Suppressor macrophage treated with lipopolysaccharide for 4 hours (primary cell): ENCODE data around the gene CFAP97D2.
A peak's percentile ranks its signal among the peaks of the same experiment; 100 is the strongest.
"Not testable (repeated sequence)": the region's sequence is repeated elsewhere in the genome, so short reads cannot be mapped to it uniquely, and the experiment has no call there.

ENCODE experiments used
- DNase-seq: peaks from one replicate; pipeline ENCODE4 v3.0.0-alpha.2; 2020

Gene CFAP97D2

DNA sequence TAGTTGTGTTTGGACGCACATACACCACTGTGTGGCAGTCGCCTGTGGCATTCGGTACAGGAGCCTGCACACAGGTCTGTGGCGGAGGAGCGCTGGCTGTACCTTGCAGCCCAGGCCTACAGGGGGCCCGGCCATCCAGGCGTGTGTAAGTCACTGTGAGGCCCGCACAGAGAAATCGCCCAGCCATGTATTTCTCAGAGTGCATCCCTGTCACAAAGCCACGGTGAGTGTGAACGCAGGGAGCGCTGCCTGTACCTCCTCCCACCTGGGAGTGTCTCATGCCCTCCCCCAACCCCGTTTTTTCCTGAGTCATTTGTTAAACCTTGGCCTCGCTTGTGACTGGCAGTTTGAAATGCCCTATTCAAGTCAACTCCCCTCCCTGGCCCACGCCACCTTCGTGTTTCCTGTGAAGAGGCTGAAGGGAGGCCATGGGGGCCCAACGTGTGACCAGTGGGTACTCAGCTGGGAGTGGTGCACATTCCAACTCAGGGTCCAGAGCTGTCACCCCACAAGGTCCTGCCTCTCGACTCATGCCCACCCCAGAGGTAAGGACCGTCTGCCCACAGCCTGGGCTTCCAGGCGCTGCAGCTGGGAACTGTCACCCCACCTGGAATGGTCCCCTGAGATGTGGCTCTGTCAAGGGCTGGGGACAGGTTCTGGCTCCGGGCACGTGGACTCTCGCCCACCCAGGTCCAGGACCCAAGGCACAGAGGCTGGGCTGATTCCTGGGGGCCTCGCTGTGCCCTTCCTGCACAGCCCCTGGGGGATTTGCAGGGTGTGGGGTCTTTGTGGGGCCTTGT, 35.1 kb upstream of the CFAP97D2 start:
- DNase-seq: no peak

DNA sequence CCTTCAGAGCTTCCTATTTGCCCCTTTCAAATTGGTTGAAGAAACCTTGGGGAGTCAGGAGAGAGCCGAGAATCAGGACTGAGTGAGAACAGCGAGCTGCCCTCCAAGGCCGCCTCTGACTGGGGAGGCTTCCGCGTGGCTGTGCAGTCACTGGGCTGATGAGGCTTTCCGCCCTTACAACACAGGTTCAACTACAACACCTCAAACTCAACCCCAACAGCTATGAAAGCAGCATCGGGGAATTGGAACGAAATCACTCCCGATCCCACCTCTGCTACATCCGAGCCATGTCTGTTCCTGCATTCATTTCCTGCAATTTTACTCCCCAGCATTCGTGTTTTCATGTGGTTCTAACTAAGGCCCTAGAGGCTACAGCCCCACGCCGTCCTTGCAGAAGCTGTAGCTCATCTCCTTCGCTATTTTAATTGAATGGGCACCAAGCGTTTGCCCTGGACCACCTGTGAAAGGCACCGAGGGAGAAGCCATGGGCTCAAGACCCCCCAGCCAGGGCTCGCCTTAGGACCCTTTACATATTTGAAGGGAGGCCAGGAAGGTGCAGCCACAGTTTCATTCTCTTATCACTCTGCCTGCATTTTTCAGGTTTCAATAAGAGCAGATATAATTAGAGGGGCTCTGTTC, 34.3 kb upstream of the CFAP97D2 start:
- no peak for DNase-seq

DNA sequence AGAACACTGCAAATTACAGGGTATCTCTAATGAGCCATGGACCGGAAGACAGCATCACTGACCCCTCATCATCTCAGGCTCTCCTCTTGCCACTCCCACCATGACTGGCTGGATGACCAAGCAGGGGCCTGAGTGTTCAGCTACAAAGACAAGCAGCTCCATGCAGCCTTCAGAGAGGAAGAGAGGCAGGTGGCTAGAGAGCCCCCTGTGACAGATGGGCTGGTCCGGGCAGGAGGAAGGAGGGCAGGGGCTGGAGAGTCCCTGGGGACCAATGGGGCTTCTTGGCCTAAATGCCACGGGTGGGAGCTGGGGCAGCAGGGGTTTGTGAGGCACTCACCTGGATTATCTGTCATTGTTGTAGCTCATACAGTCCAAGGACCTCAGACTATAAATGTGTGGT, 33.8 kb upstream of the CFAP97D2 start:
- DNase-seq: no peak

DNA sequence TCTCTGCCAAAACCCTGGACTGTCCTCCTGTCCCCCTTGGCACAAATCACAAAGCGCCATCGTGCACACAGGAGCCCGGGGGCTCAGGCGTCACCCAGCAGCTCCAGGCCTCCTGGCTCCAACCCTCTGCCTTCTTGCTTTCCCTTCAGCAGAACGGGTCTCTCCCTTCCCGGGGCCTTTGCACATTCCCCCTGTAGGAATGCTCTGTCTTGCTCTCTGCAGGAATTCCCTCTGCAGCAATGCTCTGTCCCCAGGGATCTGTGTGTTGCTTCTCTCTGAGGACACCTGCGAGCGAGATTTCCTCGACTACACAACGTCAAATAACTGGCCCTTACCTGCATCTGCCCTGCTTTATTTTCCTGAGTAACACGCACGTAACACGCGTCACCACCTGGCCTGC, 33.3 kb upstream of the CFAP97D2 start:
- no peak for DNase-seq

DNA sequence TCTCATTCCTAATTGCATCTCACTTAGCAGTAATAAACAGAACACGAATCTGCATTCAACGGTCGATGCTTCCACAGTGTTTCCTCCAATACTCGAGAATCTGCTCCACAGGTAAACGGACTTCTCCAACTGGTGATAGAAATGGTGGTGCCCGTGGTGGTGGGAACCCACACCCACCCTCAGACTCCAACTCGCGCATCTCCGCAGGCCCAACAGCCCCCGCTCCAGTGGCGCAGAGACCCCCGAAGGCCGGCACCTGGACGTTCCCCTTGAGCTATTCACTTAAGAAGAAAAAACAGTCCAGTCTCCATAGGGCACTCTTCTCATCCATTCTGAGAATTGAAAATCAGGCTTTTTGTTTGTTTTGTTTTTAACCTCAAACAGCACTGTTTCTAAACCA, 32.9 kb upstream of the CFAP97D2 start:
- no peak for DNase-seq

DNA sequence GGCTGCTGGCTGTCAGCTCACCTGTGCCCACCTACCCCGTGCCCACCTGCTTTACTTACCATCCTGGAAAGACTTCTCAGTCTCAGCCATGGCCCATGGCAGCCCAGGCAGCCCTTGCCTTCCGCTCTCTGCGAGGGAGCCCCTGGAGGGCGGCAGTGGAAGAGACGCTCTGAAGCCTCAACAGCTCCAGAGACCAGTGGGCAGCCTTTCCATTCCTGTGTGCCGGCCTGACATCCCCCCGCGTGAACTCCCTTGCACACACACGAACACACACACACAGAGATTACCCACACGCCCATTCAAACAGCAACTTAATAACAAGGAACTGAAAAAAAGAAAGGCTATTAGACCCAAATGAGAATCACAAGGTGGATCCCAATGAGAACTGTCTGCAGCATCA, 32.4 kb upstream of the CFAP97D2 start:
- no peak for DNase-seq

DNA sequence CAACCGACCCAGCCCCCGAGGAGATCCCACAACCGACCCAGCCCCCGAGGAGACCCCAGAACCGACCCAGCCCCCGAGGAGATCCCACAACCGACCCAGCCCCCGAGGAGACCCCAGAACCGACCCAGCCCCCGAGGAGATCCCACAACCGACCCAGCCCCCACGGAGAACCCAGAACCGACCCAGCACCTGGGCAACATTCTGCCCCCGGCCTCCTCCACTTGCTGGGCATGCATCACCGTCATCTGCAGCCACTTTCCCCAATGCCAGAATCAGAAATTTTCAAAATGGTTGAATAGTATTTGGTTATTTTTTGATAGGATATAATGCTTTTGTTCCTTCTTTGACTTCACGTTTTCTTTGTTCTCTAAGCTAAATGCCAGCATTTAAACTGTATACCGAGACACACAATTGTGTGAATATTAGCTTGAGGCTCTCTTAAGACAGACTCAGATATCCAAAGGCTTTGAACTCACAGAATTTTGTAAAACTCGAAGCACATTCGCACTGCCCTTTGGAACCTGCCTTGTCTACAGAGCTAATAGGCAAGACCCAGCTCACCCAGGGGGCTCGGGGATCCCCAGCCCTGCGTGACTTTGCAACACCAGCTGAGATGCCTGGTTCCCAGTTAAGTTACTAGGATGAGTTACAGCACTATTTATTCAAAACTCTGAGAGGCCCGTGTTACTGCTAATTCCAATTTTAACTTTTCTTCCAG, 31.1 kb upstream of the CFAP97D2 start:
- no peak for DNase-seq

DNA sequence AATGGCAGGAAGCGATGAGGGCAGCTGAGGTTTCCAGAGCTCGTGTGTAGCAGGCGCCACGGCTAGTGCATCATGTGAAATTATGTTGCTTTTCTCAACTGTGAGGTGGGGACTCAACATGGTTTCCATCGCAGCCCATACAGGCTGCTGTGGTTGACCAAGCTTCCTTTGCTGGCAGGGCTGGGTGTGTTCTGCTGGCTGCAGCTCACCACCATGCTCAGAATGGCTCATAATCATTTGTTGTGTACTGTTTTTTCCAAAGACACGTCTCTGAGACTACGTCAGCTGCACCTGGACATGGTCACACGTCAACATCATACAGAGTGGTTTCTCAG, 30.6 kb upstream of the CFAP97D2 start:
- DNase-seq: no peak

DNA sequence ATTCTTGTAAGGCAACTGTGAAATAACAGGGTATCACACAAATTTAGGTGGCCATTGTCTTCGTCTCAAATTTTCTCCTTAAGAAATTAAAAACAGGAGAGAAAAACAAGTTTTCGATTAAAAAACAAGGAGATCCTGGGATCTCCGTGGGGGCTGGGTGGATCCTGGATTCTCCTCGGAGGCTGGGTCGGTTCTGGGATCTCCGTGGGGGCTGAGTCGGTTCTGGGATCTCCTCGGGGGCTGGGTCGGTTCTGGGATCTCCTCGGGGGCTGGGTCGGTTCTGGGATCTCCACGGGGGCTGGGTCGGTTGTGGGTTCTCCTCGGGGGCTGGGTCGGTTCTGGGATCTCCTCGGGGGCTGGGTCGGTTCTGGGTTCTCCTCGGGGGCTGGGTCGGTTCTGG, 30.2 kb upstream of the CFAP97D2 start:
- DNase-seq: not testable (repeated sequence)

DNA sequence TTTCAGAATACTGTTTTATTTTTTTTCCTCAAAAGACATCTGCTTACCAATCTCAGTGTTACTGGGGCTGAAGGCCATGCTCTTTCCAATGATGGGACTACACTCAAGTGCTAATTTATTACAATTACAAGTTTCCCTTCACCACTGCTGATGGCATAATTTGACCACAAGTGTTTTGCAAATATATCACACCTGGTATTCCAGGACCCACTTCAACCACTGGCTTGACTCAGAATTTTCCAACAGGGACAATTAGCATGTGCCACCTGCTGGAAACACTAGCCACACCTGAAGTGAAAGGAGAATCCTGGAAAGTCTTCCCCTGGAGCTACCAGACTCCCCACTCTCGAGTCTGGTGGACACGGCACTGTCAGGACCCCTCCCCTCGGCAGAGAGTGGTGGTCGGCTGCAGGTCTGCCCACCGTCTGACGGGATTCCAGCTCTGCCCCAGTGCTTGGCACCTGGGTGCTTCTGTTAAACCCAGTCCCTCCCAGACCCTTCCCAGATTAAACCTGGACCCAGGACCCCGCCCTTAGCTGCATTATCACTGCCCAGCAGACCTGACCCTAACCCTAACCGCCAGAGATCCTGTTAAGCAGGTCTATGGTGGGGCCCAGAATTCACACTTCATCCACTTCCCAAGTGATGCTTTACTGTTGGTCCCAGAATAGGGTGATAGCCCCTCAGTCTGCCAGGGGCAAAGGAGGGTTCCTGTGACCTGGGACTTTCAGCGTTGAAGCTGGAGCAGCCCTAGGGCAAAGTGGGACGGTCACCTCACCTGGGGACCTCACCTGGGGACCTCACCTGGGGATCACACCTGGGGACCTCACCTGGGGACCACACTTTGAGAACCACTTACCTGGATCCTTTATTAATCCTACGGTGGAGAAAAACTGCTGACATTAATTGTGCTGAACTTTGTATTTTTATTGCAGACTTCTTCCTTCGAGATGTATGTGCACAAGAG, 29.0 kb upstream of the CFAP97D2 start:
- no peak for DNase-seq

DNA sequence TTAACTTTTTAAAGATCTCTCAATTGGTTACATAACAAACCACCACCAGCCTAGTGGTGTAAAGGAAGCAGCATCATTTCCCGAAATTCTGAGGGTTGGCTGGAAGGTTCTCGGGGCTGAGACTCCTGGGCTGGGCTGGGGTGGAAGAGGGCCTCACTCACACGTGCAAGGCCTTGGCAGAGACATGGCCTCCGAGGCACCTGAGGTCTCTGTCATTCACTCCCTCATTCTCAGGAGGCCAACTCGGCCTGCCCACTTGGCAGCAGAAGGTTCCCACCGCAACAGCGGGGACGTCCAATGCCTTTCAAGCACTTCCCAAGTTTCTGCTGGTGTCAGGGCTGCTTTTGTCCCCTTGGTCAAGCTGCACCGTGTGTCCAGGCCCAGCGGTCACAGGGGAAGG, 28.0 kb upstream of the CFAP97D2 start:
- DNase-seq: no peak

DNA sequence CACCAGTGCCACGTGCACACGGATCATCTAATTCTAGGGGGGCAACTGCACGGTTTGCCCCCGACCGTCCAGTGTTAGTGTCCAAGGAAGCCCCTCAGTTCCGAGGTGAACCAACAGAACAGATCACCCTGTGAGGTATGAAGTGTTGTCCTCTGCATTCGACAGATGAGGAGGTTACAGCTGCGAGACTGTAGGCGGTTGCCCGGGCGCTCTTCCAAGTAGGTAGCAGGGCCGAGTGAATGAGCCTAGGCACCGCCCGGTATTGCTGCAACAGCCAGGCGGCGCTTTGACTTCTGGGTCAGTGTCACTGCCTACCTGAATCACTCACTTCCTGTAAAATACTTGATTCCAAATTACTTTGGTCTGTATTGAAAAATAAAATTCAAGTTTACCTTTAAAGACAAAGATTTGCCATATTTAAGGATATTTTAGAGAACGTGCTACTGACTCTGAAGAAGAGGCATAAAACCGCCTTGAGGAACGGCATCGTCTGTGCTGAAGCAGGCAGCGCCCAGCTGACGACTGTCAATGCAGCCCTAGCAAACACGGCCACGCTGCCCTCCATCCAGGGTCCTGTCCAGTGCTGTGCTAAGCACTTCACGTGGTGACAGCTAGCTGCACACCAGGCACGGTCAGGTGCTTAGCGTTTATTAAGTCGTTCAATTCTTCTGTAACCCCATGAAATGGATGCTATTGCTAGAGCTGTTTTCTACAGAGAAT, 27.3 kb upstream of the CFAP97D2 start:
- peak; percentile 33 for DNase-seq

DNA sequence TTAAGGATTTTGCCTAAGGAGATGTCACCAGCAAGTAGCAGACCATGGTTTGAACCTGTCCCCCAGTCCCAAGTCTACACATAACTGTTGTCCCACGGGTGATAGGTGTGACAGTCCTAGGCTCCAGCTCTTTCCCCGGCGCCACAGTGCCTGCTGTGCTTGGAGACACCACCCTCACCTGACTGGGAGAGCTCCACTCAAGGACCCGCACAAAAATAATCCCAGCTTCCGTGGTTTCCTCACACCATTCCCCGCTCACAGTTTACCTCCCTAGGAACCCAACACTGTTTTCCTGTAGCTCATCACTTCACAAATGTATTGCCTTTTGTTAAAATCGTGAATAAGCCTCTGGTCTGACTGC, 26.8 kb upstream of the CFAP97D2 start:
- no peak for DNase-seq

DNA sequence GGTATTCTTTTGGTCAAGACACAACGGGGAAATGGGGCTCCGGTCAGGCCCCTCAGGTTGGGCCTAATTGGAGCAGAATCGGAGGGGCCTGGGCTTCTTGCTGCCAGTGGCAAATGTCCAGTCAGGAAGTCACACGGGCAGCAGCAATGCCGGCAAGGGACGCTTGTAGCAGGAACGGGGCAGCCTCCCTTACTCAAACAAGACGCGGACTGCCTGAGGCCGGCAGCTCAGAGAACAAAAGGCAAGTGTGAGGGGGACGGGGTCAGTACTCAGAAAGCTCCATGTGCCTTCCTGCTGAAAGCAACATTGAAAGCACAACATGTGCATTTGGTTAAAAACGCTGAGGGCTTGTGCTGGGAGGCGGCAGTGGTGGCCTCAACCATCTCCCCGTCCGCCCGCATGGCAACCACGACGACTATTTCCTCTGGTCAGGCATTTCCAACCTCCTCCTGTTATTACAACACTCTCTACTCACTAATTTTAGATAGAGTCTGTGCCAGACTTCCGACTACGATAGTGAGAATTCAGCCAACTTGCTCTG, 26.2 kb upstream of the CFAP97D2 start:
- DNase-seq: no peak

DNA sequence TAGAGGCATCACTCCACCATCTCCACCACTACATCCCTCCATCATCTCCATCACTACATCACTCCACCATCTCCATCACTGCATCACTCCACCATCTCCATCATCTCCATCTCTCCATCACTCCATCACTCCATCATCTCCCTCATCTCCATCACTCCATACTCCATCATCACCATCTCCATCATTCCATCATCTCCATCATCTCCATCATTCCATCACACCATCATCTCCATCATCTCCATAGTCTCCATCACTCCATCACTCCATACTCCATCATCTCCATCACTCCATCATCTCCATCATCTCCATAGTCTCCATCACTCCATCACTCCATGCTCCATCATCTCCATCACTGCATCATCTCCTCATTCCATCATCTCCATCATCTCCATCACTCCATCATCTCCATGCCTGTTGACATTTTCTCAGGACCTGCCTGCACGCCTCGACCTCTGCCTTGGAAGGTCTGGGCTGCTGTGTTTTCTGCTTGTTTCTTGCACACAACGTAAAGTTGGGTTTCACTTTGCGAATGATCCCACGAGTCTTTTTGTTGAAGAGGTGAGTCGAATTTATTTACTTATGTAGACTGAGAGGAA, 25.5 kb upstream of the CFAP97D2 start:
- no peak for DNase-seq

DNA sequence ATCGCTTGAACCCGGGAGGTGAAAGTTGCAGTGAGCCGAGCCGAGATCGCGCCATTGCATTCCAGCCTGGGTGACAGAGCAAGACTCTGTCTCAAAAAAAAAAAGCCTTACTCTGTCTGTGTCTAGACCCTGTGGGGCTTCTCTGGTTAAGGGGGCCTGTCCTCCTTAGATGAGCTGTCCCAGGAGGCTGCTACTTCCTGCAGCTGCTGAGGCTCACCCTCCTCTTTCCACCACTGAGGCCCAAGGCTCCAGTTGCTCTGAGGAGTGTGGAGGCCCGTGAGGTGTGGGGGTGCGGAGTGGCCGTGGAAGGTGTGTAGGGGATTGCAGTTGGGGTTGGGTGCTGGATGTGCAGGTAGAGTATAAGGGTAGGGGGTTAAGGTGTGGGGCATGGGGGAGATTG, 24.6 kb upstream of the CFAP97D2 start:
- DNase-seq: no peak

DNA sequence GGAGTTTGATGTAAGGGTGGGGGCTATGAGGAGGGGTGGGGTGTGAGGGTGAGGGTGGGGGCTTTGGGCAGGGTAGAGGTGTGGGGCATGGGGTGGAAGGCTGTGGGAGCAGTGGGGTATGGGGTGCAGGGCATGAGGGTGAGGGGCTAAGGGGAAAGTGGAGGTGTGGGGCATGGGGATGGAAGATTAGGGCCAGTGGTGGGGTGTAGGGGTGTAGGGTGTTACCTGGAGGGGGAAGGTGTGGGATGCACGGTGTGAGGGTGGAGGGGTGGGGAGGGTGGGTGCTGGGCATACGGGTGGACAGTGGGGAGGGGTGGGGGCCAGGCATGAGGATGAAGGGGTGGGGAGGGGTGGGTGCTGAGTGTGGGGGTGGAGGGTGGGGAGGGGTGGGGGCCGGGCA, 23.7 kb upstream of the CFAP97D2 start:
- no peak for DNase-seq

DNA sequence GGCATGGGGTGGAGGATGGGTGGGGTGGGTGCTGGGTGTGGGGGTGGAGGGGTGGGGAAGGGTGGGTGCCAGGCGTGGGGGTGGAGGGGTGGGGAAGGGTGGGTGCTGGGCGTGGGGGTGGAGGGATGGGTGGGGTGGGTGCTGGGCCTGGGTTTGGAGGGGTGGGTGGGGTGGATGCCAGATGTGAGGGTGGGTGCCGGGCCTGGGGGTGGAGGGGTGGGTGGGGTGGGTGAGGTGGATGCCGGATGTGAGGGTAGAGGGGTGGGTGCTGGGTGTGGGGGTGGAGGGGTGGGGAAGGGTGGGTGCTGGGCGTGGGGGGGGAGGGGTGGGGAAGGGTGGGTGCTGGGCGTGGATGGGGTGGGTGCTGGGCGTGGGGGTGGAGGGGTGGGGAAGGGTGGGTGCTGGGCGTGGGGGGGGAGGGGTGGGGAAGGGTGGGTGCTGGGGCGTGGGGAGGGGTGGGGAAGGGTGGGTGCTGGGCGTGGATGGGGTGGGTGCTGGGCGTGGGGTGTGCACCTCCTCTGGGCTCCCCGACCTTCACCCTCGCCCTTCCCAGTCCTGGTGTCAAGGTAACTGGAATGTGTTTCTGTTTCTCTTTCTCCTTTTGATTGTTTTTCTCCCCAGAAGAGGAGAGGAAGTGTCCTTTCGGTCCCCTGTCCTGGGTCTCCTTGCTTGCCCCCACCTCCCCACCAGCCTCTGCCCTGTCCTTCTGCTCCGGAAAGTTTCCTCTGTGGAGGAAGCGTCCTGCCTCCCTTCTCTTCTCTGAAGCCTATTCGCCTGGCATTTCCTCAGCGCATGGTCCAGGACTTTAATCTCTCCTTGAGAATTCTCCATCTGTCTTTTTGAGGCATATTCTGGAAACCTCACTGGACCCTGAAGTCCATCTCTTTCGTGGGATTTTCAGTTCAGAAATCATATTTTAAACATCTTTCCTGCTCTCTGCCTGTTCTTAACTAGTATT, 22.9 kb upstream of the CFAP97D2 start:
- DNase-seq: no peak

DNA sequence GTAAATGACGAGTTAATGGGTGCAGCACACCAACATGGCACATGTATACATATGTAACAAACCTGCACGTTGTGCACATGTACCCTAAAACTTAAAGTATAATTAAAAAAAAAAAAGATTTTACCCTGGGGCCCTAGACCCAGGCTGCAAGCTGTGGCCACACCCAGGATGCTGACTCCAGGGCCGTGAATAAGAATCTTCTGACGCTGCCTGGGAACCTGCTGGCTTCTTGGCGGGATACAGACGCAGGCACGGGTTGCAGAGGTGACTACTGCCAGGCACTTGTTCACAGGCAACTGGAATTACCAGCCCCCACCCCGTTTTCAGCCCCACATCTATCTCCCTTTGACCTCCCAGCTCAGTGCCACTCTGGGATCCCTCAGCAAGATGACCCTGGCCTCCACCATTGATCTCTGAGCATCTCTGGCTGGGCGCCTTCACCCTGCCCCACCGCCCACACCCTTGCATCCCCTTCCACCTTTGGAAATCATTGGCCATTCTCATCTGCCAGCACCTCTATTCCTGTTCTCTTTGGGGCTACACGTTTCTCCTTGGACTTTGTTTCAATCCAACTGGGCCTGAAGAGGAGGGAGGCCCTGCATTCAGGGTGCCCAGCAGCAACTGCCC, 21.1 kb upstream of the CFAP97D2 start:
- DNase-seq: no peak
